ENCODE measurements around the gene OR6C65.
"Not testable (repeated sequence)": the region's sequence is repeated elsewhere in the genome, so short reads cannot be mapped to it uniquely, and the experiment has no call there.

The OR6C65 gene

GRCh38 chr12:55396326-55396725 is 4.0 kb upstream of the OR6C65 start:
- no peak for DNase-seq (ENCODE audit: low spot score)
- ChIA-PET POLR2A (ENCODE audit: low non-redundant PET) (no interaction called here), CTCF (no interaction called here)
- H3K27ac ChIP-seq = no peak overlapping the region
- no peak for TF ChIP-seq CTCF (conservative IDR thresholded peaks at IDR 0.05; ENCODE audit: low read depth)

- DNase-seq (ENCODE audit: low spot score) = no peak
- no peak for TF ChIP-seq CTCF (conservative IDR thresholded peaks at IDR 0.05; ENCODE audit: low read depth)
- ChIA-PET POLR2A (ENCODE audit: low non-redundant PET) (no interaction called here), CTCF (interaction anchor here (0.6 to 0.7 kb wide), 2 partner anchors 16 to 89 kb away, joined by 3 read pairs; no protein-coding TSS in a partner anchor)
- no peak overlapping the region for H3K27ac ChIP-seq
Observed at GRCh38 chr12:55407866-55408265, 7.5 kb downstream of the OR6C65 start.

GRCh38 chr12:55409133-55409532 is 8.8 kb downstream of the OR6C65 start:
- CTCF ChIA-PET = interaction anchor here (0.7 kb wide), 1 partner anchor 27 kb away, joined by 4 read pairs; no protein-coding TSS in a partner anchor
- H3K27ac ChIP-seq; DNase-seq (ENCODE audit: low spot score); POLR2A ChIA-PET (ENCODE audit: low non-redundant PET): not testable (repeated sequence)

GRCh38 chr12:55412138-55412537 is 11.8 kb downstream of the OR6C65 start:
- POLR2A ChIA-PET (ENCODE audit: low non-redundant PET); H3K27ac ChIP-seq; CTCF ChIA-PET; DNase-seq (ENCODE audit: low spot score): not testable (repeated sequence)

- DNase-seq (ENCODE audit: low spot score); H3K27ac ChIP-seq; POLR2A ChIA-PET (ENCODE audit: low non-redundant PET); CTCF ChIA-PET: not testable (repeated sequence)
Observed at GRCh38 chr12:55413498-55414388, 13.4 kb downstream of the OR6C65 start.

- CTCF ChIA-PET = interaction anchor here (0.6 kb wide), 1 partner anchor 1622 kb away, joined by 3 read pairs; no protein-coding TSS in a partner anchor
- POLR2A ChIA-PET (ENCODE audit: low non-redundant PET); H3K27ac ChIP-seq; DNase-seq (ENCODE audit: low spot score): not testable (repeated sequence)
Observed at GRCh38 chr12:55414396-55414823, 14.1 kb downstream of the OR6C65 start.

- CTCF ChIA-PET = interaction anchor here (0.6 kb wide), 1 partner anchor 1623 kb away, joined by 3 read pairs; no protein-coding TSS in a partner anchor
- POLR2A ChIA-PET (ENCODE audit: low non-redundant PET); H3K27ac ChIP-seq; DNase-seq (ENCODE audit: low spot score): not testable (repeated sequence)
Observed at GRCh38 chr12:55414889-55415288, 14.6 kb downstream of the OR6C65 start.

- DNase-seq (ENCODE audit: low spot score) = no peak
- TF ChIP-seq CTCF (conservative IDR thresholded peaks at IDR 0.05; ENCODE audit: low read depth) = no peak
- ChIA-PET CTCF (no interaction called here), POLR2A (ENCODE audit: low non-redundant PET) (no interaction called here)
- H3K27ac ChIP-seq = no peak overlapping the region
Observed at GRCh38 chr12:55416961-55417360, 16.6 kb downstream of the OR6C65 start.

- ChIA-PET CTCF (no interaction called here), POLR2A (ENCODE audit: low non-redundant PET) (no interaction called here)
- H3K27ac ChIP-seq = no peak overlapping the region
- TF ChIP-seq CTCF (conservative IDR thresholded peaks at IDR 0.05; ENCODE audit: low read depth) = no peak
- no peak for DNase-seq (ENCODE audit: low spot score)
Observed at GRCh38 chr12:55420307-55420962, 20.1 kb downstream of the OR6C65 start.

All from RWPE1 (cell line).